AG04449 (cell line): Measurements from ENCODE around the gene TPPP2.

Experiments used
- CTCF ChIA-PET: fragments of 350-600 bp; formaldehyde crosslinking; extraction: SDS; loops from one replicate; lab custom pipeline; 2021; ENCODE audit warnings: antibody characterized with exemption; lab: Yijun Ruan, JAX
- POLR2A ChIA-PET: fragments of 400-600, 350-600 bp; formaldehyde crosslinking; extraction: SDS; loops from one replicate; lab custom pipeline; 2020; ENCODE audit warnings: antibody characterized with exemption, inconsistent platforms; lab: Yijun Ruan, JAX
- DNase-seq: peaks from one replicate; pipeline ENCODE4 v3.0.0-alpha.2; 2010; ENCODE audit warnings: low read depth, low spot score
- H3K4me3 ChIP-seq: 2 replicates; pipeline ENCODE4 v1.5.1; 2011; ENCODE audit warnings: low read depth, mild to moderate bottlenecking, control low read depth, low read length
- TF ChIP-seq, protein P1 (sequence below): IDR thresholded peaks from one replicate; pipeline ENCODE4 v1.5.1; 2011; ENCODE audit warnings: mild to moderate bottlenecking, moderate library complexity, low read length, control low read depth, inconsistent platforms; ENCODE audit not compliant: insufficient read depth; ENCODE audit errors: missing control alignments

The TPPP2 gene

DNA sequence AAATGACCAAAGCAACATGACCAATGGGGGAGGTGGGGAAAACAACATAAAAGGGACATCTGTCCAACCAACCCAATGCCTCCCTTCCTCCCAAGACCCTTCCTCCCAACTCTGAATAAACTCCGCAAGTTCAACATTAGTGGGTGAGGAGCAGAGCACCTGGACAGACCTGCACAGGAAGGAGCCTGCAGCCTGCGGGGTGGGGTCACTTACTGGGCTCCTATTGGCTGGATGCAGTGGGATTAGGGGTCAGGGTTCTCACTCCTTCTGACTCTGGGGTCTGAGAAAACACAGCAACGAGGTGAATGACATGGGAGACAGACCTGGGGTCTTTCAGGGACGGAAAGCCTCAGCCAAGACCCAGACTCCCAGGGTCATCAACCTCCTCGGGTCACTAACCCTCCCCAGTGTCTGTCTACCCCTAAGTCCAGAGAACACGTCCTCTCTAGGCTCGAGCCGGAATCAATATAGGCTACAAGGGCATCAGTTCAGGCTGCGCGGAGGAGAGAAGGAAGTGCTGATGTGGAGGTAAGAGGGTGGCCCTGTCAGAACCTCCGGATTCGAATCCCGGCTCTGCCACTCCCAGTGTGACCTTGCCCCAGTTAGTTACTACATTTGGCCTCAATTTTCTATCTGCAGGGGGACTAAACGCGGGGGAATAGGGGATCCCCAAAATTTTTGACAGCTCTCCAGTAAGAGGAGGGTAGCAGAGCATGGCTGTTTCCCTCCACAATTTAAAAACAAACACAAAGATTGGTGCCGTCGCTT, 6.0 kb upstream of the TPPP2 start:
- peak overlapping the region; percentile 43; the same call in 1 of the 2 replicates for H3K4me3 ChIP-seq
- CTCF ChIA-PET = interaction anchor here (0.9 to 17.1 kb wide), 11 partner anchors 9 to 83 kb away, joined by 3 to 288 read pairs (median 5); partner anchors contain the start of gene SLC39A2
- POLR2A ChIA-PET = interaction anchor here (0.6 kb wide), 1 partner anchor 56 kb away, joined by 6 read pairs; no protein-coding TSS in a partner anchor

DNA sequence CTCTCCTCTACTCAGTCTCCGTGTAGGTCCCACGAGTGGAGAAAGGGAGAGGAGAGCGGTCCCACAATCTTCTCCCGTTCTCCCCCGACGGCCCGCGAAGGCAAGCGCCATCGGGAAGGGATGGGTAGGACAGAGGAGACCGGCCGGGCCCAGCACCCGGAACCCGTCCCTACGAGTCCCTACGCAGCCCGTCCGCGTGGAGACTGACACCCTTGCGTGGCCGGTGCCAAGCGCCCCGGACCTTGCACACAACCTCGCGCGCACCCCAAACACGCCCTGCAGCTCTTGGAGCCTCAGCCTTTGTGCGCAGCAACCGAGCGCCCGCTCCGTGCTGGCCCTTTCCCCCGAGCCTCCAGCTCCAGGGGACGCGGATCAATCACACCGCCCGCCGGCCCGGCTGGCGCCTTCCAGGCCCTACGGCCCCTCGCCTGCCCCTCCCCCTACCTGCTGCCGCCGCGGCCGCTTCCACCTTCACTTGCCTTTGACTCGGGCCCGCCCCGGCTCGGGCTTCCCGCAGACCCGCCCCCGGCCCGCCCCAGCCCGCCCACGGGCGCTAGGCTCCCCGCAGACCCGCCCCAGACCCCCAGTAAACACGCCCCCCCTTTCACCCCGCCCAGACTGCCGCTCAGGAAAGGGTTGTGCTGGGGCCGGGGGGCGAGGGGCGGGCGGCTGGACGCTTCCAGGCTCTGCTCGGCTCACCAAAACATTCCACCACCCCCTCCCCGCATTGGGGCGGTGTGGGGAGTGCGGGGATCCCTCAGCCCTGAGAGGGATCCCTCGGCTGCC, 5.2 kb upstream of the TPPP2 start, which contains the start of gene NDRG2:
TSS of gene NDRG2 (minus strand) at position 477 of the 786 bp plus-strand sequence. CDS start 1,746 bp downstream, outside the sequence.
- POLR2A ChIA-PET = interaction anchor here (0.6 kb wide), 1 partner anchor 55 kb away, joined by 6 read pairs; no protein-coding TSS in a partner anchor
- H3K4me3 ChIP-seq = peak within 1 kb of the TSS; percentile 43
- TF ChIP-seq, protein P1, sequence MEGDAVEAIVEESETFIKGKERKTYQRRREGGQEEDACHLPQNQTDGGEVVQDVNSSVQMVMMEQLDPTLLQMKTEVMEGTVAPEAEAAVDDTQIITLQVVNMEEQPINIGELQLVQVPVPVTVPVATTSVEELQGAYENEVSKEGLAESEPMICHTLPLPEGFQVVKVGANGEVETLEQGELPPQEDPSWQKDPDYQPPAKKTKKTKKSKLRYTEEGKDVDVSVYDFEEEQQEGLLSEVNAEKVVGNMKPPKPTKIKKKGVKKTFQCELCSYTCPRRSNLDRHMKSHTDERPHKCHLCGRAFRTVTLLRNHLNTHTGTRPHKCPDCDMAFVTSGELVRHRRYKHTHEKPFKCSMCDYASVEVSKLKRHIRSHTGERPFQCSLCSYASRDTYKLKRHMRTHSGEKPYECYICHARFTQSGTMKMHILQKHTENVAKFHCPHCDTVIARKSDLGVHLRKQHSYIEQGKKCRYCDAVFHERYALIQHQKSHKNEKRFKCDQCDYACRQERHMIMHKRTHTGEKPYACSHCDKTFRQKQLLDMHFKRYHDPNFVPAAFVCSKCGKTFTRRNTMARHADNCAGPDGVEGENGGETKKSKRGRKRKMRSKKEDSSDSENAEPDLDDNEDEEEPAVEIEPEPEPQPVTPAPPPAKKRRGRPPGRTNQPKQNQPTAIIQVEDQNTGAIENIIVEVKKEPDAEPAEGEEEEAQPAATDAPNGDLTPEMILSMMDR = no peak
- DNase-seq = no peak
- CTCF ChIA-PET = interaction anchor here (0.9 to 3.0 kb wide), 6 partner anchors 10 to 80 kb away, joined by 3 to 28 read pairs (median 10); no protein-coding TSS in a partner anchor

More for the DNA sequence above, 6.0 kb upstream of the TPPP2 start:
- DNase-seq = no peak
- TF ChIP-seq, protein P1 = no peak

DNA sequence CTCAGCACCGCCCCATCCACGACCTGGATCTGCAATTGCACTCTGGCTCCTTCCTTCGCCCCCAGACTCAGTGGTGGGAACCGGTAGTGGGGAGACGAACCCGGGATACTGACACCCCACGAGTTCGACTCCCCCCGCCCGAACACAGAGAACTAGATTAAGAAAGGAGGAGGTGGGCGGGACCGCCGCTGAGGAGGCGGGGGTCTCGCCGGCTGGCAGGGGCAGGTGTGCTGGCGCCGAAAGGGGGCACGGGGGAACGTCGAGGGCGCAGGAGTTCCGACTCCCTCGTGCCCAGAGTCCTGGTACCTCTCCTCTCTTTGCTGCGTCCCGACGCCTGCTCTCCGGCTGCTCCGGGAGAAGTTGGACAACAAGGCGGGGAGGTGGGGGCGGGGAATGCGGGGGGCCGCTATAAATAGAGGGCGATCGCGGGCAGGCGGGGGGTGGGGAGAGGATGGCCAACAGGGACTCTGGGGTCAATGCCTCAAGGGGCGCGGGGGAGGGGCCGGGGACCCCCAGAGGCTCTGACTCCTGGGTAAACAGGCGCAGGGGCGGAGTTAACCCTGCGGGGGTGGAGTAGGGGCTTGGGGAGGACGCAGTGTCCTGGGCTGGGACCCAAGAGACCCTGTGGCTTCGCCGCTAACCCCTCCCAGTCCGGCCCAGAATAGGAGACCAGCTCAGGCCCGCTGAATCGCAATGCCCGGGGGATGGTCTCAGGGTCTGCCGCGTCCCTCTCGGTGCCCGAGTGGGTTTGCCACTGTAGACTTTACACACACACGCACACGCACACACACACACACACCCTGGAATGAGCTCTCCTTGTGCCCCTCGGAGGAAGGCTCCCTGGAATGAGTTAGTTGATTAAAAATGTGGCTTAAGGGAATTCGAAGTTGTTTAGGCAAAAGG, 4.4 kb upstream of the TPPP2 start:
- POLR2A ChIA-PET = no interaction called here
- CTCF ChIA-PET = interaction anchor here (0.8 to 12.6 kb wide), 9 partner anchors 9 to 79 kb away, joined by 3 to 172 read pairs (median 7); no protein-coding TSS in a partner anchor
- no peak for DNase-seq
- peak overlapping the region; percentile 42 for H3K4me3 ChIP-seq
- TF ChIP-seq, protein P1 = no peak

DNA sequence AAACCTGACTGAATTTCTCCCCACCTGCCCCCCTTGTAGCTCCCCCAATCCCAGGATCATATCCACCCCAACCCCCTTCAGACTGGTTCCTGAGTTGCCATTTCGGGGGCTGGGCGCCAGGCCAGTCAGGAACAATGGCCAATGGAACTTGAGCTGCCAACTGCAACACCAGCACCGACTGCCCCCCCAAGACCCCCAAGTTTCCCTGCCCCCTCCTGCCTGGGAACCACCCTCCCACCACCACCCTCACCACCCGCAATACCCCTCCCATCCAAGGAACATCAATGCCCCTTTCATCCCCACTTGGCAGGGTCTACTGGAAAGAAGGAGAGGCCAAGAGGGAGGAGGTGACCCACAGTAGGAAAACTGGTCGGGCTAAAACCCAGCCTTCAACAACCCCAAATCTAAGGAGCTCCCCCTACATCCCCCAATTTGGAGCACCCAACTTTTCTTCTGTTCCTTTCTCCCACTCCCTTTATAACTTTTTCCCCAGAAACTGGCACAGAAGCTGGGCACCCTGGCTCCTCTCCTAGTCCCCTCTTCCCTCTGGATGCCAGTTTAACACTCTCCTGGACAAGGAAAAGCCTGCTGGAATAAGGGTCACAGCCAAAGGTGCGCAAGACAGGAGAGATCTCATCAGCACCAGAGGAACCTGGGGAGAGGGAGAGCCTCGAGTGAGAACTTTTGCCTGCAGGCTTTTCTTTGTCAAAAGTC, 3.6 kb upstream of the TPPP2 start:
- ChIA-PET CTCF (interaction anchor here (0.8 to 12.6 kb wide), 7 partner anchors 9 to 78 kb away, joined by 3 to 172 read pairs (median 4); no protein-coding TSS in a partner anchor), POLR2A (no interaction called here)
- TF ChIP-seq, protein P1 = no peak
- no peak overlapping the region for H3K4me3 ChIP-seq
- no peak for DNase-seq

DNA sequence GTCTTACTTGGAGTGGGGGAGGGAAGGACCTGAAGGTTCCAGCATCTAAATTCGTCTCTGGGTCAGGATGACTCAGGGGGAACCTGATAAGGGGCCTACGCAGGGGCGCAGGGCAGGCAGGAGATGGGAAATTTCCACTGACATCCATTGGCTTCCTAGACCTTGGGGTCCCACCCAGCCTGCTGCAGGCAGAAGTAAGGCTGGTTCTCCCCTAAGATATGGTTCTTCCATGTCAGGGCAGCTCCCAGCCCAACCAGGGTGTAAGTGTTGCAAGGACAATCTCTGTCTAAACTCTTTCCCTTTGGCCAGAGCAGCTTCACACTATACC, 3.1 kb upstream of the TPPP2 start:
- CTCF ChIA-PET = interaction anchor here (1.0 to 12.6 kb wide), 5 partner anchors 9 to 78 kb away, joined by 4 to 172 read pairs (median 7); no protein-coding TSS in a partner anchor
- POLR2A ChIA-PET = interaction anchor here (0.6 kb wide), 1 partner anchor 9 kb away, joined by 3 read pairs; no protein-coding TSS in a partner anchor
- DNase-seq = no peak
- TF ChIP-seq, protein P1 = no peak
- no peak overlapping the region for H3K4me3 ChIP-seq
